Activated CD8-positive, alpha-beta memory T cell treated with anti-CD3 and anti-CD28 coated beads for 24 hours (primary cell): Measurements from ENCODE around the gene NOG.

Experiments
- DNase-seq: peaks from one replicate; pipeline ENCODE4 v3.0.0-alpha.2; 2020

Gene NOG

DNA sequence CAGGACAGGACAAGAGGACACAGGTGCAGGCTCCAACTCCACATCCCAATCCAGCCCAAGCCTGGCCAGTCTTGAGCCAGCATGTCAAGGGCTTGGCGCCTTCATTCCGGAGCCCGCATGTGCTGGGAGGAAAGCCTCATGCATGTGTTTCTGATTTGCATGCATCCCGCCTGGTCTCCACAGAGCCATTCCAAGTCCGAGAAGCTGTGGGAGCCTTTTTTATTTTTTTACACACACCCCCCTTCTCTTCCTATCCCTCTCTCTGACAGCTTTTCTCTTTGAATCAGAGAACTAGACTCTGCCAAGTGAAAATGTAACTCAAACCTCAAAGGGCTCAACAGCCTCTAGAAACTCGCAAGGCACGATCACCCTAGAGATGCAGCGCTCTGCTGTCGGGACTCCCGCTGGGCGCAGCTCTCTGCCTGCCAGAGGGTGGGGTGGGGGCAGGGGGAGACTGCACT lies 45.1 kb downstream of the NOG start:
- DNase-seq = no peak

DNA sequence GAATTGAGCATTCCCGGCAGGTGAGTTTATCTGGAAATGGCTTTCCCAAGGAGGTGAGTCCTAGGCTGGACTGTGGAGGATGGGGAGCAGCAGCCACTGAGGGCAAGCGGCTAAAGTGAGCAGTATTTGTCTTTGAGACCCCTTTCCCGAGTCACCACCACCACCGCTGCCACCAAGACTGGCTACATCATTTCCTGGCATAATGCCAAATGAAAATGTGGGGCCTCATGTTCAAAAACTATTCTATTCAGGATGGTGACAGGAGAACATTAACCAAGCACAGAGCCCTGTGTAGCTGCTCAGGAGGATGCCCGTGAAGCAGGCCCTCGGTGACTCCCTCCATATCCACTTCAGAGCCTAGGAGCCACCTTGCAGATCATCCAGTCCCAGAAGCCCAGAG lies 46.0 kb downstream of the NOG start:
- no peak for DNase-seq

DNA sequence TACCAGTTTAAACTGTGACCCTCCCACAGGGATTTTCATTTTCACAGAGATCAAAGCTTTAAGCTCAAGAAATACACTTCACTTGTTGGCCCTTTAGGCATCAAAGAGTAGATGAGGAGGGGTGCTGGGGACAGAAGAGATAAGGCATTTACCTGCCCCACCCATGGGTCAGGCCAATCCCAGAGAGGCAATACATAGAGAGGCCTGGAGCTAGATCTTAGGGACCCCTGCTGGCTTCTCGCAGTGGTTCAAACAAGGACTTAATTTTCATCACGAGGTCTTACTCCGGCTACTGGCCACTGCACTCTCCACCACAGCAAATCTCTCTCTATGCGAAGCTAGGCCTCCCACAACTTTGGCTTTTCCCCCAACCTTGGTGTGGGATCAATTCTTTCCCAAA lies 46.6 kb downstream of the NOG start:
- DNase-seq = no peak

DNA sequence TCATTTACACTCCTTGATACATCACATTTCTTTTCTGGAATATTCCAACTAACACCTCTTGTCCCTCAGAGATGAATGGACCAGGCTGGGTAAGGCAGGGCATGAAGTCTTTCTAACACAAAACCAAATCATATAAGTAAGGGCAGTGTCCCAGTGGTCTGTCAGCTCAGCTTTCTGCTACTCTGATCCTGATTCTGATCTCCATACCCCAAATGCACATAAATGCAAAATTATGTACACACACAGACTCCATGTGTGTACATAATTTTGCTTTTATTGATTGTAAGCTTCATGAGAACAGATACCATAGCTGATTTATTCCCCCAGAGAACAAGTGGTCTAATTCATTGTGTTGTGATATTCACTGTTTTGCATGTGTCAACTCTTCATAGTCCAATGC lies 47.9 kb downstream of the NOG start:
- no peak for DNase-seq

DNA sequence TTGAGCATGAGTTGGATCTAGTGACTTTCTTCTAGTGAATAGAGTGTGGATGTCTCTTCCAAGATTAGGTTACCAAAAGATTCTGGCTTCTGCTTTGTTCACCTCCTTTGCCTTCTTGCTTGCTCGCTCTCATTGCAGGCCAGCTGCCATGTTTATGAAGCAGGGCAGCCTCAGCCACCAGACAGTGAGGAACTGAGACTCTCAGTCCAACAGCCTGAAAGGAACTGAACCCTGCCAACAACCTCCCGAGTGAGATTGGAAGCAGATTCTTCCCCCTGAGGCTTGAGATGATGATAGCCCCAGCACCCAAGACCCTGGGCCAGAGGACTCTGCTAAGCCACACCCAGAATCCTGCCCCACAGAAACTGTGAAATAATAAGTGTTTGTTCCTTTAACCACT lies 48.4 kb downstream of the NOG start:
- no peak for DNase-seq

DNA sequence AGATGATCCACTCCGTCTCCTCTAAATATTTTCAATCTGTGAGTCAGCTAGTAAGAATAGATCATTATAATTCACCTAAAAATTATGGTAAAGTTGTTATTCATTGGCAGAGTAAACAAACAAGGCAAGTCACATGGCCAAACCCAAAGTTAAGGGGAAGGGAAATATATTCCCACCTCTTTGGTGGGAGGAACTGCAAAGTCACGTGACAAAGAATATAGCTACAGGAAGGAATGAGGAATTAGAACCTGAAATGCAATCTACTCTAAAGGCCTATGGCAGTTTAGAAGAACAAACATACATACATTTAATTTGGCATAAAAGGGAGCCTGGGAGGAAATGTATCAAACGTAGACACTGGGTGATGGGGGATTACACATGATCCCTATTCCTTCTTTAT lies 48.9 kb downstream of the NOG start:
- no peak for DNase-seq
